Breast epithelium (tissue), 3 donors: Measurements from ENCODE around the gene PARP4.
"Not testable (repeated sequence)": the region's sequence is repeated elsewhere in the genome, so short reads cannot be mapped to it uniquely, and the experiment has no call there.

Source experiments
- CTCF ChIP-seq, 3 donors: fragments of 450-650 bp; IDR thresholded peaks; one replicate each; pipeline ENCODE4 v1.5.1; 2016 to 2017; ENCODE audit warnings: antibody characterized with exemption in 3 of 3, mild to moderate bottlenecking in 3 of 3, moderate library complexity in 3 of 3
- POLR2A ChIP-seq: fragments of 450-650 bp; IDR thresholded peaks from one replicate; pipeline ENCODE4 v1.6.1; 2016; ENCODE audit warnings: antibody characterized with exemption, mild to moderate bottlenecking, moderate library complexity

DNA sequence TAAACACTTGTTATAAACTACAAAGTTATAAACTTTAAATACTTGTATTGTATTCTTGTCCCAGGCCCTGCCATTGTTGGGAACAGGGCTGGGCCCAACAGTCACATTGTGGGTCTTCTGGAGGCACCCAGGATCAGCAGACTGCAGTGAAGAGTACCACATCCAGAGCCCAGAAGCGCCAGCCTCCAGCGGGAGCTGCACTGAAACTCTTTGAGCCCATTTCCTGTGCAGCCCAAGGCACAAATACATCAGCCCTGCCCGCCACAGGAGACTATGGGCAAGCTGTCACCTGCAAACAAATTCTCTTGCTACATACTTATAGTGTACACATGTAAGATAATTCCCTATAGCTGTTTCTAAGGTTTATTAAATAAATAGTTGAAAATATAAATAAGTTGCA is 86.5 kb downstream of the PARP4 start:
- not testable (repeated sequence) for TF ChIP-seq POLR2A; CTCF (IDR thresholded peaks at IDR 0.05)
